GM18868 (cell line): ENCODE results near the gene CHAT.

Source experiments
- ATAC-seq: cut with Tn5 transposase; IDR thresholded peaks from one replicate; pipeline ENCODE4 v1.9.1; 2021; ENCODE audit warnings: mild to moderate bottlenecking, moderate library complexity; ENCODE audit not compliant: unreplicated experiment

The CHAT gene

DNA sequence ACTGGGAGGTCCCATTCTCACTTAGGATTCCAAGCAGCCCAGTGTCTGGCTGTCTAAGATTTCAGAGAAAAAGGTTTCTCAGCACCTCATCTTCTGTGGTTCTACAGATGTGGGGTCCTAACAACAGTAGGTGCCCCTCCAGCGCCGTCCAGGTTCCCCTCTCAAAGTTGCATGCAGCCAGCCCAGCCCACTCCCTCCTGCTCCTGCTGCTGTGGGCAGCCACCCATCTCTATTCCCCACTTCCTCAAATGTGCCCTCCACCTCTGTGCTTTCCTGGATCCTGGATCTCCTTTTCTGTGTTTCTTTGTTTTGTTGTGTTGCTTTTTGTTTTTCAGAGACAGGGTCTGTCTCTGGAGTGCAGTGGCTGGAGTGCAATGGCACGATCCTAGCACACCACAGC, 17.0 kb upstream of the CHAT start:
- no peak for ATAC-seq

DNA sequence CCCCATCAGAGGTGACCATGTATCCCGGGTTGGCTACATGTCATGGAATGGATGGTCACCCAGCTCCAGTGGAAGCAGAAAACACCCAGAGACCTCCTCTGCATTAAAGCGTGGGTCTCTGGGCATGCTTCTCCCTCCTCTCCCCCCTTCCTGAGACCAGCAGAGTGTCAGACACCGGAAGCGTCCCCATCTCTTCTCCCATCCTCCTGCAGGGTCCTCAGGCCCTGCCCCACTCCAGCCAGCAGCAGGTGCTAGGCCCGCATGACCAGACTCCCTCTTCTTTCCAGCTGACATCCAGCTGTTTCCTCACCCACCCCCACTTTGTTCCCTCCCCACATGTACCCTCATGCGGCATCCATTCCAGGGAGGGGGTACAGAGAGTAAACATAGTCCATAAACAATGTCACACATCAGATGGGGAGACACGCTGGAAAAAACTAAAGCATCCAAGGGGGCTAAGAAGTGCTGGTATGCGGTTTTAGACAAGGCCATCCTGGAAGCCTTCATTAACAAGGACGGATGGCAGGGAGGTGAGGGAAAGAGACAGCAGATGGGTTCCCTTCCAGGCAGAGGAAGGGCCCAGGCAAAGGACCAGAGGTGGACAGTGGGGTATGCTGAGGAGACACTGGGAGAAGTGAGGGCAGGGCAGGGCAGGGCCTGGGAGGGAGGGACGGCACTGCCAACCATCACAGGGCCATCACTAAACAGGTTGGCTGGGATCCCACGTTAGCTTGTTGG, 16.2 kb upstream of the CHAT start:
- no peak for ATAC-seq

DNA sequence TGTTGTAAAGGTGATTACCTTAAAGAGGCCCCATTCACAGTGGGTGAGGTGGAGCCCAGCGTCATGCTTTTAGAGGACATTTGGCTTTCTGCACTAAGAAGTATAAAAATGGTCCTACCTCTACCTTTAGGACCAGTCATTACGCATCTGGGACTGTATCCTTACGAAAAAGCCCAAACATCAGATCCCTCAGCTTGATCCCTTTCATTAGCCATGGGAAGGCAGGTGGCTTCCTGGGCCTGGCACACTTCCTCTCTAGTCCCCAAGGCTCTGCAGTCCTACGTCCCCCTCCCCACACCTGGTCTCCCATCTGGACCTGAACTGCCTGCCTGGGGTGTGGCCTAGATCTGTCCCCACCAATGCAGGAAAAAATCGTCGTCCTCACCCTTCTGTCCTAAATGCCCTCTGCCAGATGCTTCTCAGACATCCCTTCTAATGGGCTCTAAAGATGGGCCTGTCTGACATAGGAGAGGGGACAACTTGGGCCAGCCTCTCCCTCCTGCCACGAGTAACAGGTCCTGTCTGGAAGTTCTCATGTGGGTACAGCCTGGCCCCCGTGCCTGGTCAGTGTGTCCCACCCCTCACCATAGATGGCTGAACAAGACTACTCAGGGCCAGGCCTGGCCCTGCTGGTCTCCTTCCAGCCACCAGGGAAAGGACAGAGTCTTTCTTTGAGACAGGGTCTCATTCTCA, 15.5 kb upstream of the CHAT start:
- ATAC-seq = no peak

DNA sequence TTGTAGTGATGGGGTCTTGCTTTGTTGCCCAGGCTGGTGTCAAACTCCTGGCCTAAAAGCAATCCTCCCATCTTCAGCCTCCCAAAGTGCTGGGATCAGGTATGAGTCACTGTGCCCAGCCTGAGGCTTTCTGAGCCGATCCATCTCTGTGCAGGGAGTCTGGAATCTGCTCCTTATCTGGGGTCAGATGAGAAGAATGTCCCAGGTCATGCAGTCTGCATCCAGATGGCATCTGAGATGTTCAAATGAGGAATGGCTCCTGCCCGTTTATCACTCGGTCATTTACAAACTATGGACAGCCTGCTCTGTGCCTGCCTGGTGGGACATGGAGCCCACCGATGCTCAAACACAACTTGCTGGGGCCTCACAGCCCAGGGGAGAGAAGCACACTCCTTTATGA, 14.9 kb upstream of the CHAT start:
- no peak for ATAC-seq

DNA sequence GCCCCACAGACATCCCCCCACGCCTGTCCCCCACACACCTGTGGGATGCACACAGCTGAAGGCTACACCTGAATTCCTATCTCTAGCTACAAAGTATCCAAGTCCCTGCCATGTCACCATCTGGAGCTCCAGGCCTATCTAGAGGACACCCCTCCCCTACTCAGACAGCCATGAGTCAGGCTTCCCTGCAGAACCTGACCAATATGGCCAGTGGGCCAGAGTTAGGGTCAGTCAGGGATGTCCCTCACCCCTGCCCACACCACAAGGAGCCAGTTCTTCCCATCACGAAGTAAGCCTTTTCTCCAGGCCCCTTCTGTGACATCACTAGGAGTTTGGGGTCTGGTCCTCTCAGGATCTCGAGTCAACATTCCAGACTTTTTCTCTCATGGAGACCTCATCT, 14.3 kb upstream of the CHAT start:
- ATAC-seq = no peak

DNA sequence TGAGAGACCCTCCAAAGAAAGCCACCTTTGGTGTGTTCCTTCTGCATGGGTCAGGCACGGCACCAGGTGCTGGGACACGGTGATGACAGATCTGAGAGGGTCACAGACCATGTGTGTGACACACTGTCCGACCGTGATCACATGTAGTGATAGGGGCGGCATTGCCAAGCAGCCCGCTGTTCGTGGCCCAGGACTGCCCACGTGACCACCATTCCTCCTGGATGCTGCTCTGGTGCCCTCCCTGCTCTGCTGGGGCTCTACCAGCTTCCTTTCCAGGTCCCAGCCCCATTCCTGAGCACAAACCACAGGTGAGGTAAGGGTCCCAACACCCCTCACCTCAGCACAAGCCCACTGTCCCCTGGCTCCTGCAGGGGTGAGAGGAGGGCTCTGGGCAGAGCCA, 13.8 kb upstream of the CHAT start:
- no peak for ATAC-seq

DNA sequence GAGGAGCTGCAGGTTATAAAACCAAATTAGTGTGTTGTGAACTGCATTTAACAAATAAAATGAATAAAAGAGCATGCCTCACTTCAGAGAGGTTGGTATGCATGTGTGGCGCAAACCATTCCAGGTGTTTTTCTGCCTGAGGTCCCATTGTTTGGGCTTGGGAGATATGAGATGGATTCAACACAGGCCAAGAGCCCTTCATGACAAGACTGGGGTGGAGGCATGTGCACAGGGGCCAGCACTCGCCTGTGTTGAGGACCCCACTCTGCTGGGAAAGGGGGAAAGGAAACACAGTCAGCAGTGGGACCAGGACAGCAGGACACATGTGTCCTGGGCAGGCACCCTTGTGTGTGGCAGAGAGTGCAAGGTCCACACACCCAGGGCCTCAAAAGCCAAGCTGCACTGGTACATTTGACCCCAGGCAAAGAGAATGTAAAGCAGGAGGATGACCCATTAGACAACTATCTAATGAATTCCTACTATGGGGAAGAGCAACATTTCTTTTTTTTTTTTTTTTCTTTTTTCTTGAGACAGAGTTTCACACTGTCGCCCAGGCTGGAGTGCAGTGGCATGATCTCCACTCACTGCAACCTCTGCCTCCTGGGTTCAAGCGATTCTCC, 12.9 kb upstream of the CHAT start:
- no peak for ATAC-seq

DNA sequence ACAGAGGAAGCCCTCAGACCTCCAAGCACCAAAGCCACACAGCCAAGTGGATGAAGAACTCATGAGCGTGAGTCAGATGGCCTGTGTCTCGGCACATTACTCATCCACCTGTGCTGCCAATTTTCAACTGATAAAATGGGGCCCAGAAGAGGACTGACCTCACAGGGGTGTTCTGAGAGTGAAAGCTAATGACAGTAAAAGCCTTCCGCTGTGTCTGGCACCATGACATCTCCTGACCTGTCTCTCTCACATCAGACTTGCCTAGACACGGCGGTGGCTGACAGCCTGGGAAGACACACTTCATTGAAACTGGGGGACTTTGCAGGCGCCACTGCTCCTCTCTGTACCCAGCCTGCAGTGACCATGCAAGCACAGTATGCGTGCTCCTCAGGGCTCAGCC, 12.0 kb upstream of the CHAT start:
- no peak for ATAC-seq

DNA sequence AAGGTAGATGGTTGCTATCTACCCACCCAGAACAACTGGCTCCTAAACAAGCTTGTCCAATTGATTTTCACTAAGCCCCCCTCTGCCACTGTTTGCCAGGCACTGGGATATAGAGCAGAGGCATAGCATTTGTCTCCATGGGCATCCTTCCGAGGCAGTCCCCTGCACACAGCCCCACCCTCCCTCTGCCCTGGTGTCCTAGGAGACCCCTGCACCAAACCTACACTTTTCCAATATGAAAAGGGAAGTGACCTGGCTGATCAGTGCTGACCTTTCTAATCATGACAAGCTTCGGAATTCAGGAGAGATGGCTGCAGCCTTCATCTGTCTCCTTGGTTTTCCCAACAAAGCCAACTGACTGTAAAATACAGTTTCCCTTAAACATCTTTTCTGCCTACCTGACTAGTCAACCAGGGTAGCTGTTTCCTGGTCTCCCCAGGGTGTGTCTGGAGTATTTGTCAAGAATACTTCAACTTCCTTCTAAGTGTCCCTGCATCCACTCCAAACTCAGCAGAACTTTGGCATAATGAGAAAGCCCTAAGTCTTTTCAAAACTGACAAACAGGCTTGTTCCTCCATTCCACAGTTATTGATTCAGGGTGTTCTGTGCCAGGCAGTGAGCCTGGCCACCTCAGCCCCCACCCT, 11.3 kb upstream of the CHAT start:
- ATAC-seq = no peak

DNA sequence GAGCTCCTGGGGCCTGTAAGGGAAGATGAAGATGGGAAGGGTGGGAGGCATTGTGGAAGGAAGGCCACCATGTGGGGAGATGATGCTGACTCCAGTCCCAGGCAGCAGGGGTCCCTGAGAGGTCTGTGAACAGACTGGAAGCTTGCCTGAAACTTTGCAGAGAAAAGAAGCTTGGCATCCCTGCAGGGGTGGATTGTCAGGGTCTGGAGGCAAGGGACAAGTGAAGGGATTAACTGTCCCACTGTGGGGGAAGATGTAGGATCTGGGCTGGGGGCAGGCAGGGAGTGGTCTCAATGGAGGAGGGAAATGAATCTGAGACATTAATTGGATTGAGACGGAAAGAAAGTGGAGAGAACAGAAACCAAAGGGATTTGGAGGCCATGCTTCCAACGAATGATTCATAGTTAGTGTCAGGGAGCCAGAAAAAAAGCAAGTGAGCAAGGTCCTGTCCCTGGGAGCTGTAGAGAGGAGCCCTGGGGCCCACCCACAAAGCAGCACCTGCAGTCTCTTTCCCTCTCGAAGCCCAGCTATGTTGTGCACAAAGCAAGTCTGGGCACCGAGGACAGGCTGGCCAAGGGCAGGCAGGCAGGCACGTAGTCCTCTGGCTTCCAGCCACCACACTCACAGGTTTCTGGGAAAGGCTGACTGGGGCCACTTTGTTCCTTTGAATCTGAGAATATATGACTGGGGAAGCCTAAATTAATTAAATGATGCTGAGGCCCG, 8.5 kb upstream of the CHAT start:
- no peak for ATAC-seq

DNA sequence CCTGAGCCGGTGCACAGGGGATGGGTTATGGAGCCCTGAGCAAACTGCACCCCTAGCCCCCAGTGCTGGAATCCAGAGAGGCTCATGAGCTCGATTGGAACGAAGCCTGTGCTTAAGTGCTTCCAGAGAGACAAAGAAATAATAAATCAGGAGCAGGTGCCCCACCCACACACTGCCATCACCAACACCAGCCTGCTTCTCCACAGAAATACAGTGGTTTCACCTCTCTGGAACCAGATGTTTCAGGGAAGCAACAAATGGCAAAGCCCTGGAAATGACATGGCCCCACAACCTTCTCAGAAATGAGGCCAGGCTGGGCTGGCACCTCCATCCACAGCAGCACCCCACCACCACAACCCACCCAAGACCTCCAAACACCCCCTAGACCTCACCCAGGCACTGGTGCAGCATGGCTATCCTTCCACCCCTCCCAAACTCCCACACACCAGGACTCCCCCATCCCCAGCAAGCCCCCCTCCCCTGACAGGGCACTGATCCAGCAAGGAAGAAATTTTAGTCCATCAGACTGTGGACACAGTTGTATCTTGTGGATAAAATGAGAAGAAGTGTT, 7.8 kb upstream of the CHAT start:
- ATAC-seq = no peak

DNA sequence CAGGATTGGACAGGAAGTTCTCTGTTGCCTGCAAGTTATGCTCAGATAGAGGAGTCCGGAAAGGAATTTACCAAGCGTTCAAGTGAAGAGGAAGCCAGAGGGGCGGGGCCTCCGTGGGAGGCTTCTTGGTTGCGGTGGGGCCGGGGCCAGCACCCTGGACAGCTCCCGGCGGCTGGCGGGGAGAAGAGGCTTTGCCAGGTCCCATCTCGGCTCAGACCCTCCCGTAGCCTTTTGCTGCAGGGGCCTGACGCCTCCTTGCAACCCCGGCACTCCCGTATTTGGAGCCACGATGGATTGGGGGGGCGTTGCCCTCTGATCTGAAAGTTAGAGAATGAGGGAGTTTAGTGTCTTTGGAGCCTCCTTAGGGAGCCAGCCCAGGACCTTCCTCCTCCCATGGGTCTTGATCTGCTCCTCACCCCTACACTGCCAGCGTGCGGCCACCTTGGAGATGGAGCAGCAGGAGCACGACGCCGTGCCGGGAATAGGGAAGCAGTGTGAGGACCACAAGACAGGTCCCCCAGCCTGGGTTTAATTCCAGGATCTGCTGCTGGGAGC, 6.8 kb upstream of the CHAT start:
- ATAC-seq = peak; percentile 74

DNA sequence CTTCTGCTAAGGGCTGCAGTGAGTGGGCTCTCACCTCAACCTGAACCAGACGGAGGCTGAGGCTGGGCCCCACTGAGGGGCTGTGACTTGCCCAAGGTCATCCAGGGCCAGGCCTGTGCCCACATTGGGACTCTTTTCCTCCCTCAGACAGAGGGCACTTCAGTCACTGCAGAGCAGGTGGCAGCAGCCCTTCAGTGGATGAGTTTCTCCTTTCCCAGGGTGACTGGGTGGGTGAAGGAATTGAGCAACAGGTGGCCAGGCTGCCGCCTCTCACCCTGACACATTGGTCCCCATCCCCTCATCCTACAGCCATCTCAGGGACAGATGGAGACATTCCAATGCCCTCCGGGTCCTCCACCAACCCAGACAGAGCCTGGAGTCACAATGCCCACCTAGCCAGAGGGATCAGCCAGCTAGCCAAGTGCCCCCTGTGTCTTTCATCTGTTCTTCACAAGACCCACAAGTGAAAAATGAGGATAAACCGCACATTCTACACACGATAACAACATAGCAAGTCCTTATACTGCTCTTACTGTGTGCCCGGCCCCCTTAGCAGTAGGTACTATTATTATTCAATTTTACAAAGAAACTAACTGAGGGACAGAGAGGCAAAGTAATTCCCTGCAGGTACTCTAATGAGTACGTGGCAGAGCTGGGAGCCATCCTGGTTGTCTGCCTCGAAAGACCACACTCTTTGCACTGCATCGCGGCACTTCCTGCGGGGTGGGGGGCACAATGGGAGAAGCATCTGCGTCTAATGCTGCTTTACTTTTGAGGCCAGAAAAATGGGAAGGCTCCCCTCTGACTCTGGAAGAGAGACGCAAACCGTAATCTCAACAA, 5.5 kb upstream of the CHAT start:
- no peak for ATAC-seq

DNA sequence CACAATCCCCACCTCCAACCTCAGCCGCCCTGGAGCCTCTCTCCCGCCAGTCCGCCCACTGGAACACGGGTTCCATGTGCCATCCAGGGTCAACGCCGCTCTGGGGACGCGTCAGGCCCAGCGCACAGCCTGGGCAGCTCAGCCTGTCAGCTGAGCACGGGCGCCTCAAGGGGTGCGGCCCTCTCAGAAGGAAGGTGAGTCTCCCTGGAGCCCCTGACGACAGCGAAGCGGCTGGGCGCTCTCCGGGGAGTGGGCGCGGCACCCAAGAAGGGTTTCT, 4.9 kb upstream of the CHAT start:
- no peak for ATAC-seq

DNA sequence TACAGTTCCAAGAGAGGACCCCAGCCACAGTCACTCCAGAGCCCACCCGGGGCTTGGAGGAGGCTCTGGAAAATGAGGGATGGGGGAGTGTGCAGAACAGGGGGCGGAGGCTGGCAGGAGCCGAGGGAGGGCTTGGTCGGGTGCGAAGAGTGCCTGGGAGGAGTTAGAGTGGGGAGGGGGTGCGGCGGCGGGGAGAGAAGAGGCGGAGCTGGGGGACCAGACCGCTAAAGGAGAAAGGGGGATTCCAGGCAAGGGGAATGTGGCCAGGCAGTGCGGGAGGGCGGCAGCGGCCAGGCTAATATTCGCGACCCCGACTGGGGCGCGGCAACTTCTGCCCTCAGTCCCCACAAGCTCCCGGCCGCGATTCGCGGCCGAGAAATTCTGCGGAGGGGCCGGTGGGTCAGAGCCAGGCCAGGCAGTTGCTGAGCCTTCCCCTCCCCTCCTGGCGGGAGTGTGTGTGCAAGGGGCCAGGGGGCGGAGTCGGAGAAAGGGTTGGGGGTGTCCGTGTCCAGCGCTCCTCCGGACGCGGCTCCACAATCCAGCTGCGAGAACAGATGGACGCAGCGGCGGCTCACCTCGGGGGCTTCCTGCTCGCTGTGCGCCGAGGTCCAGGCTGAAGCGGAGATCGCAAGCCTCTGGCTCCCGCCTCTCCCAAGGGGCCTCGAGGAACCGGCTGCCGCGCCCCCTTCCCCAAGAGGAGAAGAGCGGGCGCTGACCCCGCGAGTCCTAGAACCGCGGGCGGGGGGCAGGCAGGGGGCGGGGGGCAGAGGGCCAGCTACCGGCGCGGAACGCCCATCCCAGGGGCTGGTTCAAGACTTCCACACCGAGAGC, 4.3 kb upstream of the CHAT start:
- no peak for ATAC-seq

DNA sequence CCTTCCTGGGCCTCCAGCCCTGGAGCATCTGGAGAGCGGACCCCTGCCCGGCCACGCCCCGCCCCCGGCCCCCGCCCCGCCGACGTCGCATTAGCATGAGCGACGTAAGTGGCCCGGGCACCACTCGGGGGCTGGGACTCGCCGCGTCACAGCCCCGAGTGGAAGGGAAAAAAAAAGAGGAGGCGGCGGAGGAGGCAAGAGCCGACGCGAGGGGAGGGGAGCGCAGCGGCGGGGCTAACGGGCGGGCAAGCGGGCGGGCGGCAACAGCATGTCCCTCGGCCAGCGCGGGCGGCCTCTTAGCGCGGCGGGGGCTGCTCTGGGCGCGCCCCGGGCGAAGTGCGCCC, 3.8 kb upstream of the CHAT start, which contains the start of gene SLC18A3:
TSS of gene SLC18A3 (plus strand) at position 197 of the 344 bp plus-strand sequence. CDS start 431 bp downstream, outside the sequence.
- no peak for ATAC-seq

DNA sequence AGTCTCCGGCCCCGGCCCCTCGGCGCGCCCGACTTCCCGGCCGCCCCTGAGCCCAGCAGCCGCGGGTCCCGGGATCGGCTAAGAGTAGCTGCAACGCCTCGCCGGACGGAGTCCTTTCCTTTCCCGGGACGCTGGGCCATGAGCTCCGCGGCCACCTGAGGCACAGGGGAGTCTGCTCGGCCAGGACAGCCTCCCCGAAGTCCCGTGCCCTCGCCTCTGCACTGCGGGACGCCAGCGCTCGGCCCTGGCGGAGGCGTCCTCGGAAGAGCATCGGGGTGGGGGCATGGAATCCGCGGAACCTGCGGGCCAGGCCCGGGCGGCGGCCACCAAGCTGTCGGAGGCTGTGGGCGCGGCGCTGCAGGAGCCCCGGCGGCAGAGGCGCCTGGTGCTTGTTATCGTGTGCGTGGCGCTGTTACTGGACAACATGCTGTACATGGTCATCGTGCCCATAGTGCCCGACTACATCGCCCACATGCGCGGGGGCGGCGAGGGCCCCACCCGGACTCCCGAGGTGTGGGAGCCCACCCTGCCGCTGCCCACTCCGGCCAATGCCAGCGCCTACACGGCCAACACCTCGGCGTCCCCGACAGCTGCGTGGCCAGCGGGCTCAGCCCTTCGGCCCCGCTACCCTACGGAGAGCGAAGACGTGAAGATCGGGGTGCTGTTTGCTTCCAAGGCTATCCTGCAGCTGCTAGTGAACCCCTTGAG, 3.2 kb upstream of the CHAT start:
- ATAC-seq = no peak

DNA sequence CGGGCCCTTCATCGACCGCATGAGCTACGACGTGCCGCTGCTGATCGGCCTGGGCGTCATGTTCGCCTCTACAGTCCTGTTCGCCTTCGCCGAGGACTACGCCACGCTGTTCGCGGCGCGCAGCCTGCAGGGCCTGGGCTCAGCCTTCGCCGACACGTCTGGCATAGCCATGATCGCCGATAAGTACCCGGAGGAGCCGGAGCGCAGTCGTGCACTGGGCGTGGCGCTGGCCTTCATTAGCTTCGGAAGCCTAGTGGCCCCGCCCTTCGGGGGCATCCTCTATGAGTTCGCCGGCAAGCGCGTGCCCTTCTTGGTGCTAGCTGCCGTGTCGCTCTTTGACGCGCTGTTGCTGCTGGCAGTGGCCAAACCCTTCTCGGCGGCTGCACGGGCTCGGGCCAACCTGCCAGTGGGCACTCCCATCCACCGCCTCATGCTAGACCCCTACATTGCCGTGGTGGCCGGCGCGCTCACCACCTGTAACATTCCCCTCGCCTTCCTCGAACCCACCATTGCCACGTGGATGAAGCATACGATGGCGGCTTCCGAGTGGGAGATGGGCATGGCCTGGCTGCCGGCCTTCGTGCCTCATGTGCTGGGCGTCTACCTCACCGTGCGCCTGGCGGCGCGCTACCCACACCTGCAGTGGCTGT, 2.5 kb upstream of the CHAT start:
- no peak for ATAC-seq
